Caki2 (cell line): Measurements from ENCODE around the gene ZNF878. TPM values are rescaled to one million over a fixed set of nuclear protein-coding genes. Genes with fewer than 3 reads are reported as not detected.
"Not testable (repeated sequence)": the region's sequence is repeated elsewhere in the genome, so short reads cannot be mapped to it uniquely, and the experiment has no call there.

ENCODE experiments used
- DNase-seq: peaks from one replicate; pipeline ENCODE4 v3.0.0-alpha.2; 2015; ENCODE audit warnings: low read depth
- in situ Hi-C: cut with HindIII; loops from 2 replicates; pipeline ENCODE4 v1.10.0; 2016; ENCODE audit warnings: low sequenced_read_pairs, low pct_unique_long_range_greater_than_20kb, mixed read lengths
- total RNA-seq: library from RNA; depleted of rRNA; stranded (reverse); fragments of >200 nt; shearing (Covaris generic); gene quantifications from 2 replicates; pipeline ENCODE4 v1.2.3, GENCODE V29; 2014; ENCODE audit warnings: low replicate concordance; rRNA removed

ZNF878 gene
- total RNA-seq = 0.67 TPM in 1 of 2 replicates, not detected in the other

GRCh38 chr19:12052497-12053169, at the start of gene ZNF878:
ZNF878 (minus strand) TSS chr19:12052961; CDS start chr19:12052801, 160 bp downstream.
- in situ Hi-C loops = no loop called here
- peak; percentile 88 for DNase-seq

GRCh38 chr19:12098040-12098439, 45.3 kb upstream of the ZNF878 start:
- DNase-seq = no peak
- in situ Hi-C loops = no loop called here

- in situ Hi-C loops = no loop called here
- DNase-seq = no peak
These were observed 42.5 kb upstream of the ZNF878 start for GRCh38 chr19:12095111-12095790.

- in situ Hi-C loops = no loop called here
- DNase-seq = no peak
These were observed 41.0 kb upstream of the ZNF878 start for GRCh38 chr19:12093777-12094176.

GRCh38 chr19:12092956-12093355, 40.2 kb upstream of the ZNF878 start:
- in situ Hi-C loops = no loop called here

GRCh38 chr19:12092065-12092867, 39.5 kb upstream of the ZNF878 start:
- DNase-seq = no peak

More at GRCh38 chr19:12092956-12093355, 40.2 kb upstream of the ZNF878 start:
- no peak for DNase-seq

GRCh38 chr19:12090807-12091206, 38.0 kb upstream of the ZNF878 start:
- DNase-seq = peak; percentile 21
- in situ Hi-C loops = no loop called here

More at GRCh38 chr19:12092065-12092867, 39.5 kb upstream of the ZNF878 start:
- in situ Hi-C loops = no loop called here

- in situ Hi-C loops = no loop called here
- DNase-seq = no peak
These were observed 32.5 kb upstream of the ZNF878 start for GRCh38 chr19:12085074-12085818.

- in situ Hi-C loops, DNase-seq: not testable (repeated sequence)
These were observed 30.6 kb upstream of the ZNF878 start for GRCh38 chr19:12083336-12083735.

GRCh38 chr19:12077375-12077774, 24.6 kb upstream of the ZNF878 start:
- DNase-seq = no peak
- in situ Hi-C loops = no loop called here

GRCh38 chr19:12076331-12076730, 23.6 kb upstream of the ZNF878 start:
- DNase-seq, in situ Hi-C loops: not testable (repeated sequence)

- DNase-seq = no peak
- in situ Hi-C loops = no loop called here
These were observed 22.9 kb upstream of the ZNF878 start for GRCh38 chr19:12075538-12076139.

GRCh38 chr19:12064590-12065538, 12.1 kb upstream of the ZNF878 start, which contains the start of gene ZNF844:
ZNF844 (plus strand) TSS chr19:12064731; CDS start chr19:12064874, 143 bp downstream.
- DNase-seq = no peak
- in situ Hi-C loops = no loop called here

GRCh38 chr19:12055784-12056183, 3.0 kb upstream of the ZNF878 start:
- in situ Hi-C loops = no loop called here
- DNase-seq = no peak

- in situ Hi-C loops = no loop called here
- DNase-seq = no peak
These were observed 667 bp downstream of the ZNF878 start for GRCh38 chr19:12052091-12052496.

- in situ Hi-C loops = no loop called here
- DNase-seq = no peak
These were observed 4.9 kb downstream of the ZNF878 start for GRCh38 chr19:12047868-12048267.
